Ishikawa (cell line): Measurements from ENCODE around the gene ZBED4.

Source experiments
- CEBPB ChIP-seq: IDR thresholded peaks from 2 replicates; pipeline ENCODE4 v1.6.1; 2012
- CREB1 ChIP-seq: IDR thresholded peaks from 2 replicates; pipeline ENCODE4 v1.6.1; 2012; ENCODE audit warnings: low read depth
- EGR1 ChIP-seq: IDR thresholded peaks from 2 replicates; pipeline ENCODE4 v1.6.1; 2012
- EP300 ChIP-seq: IDR thresholded peaks from 2 replicates; pipeline ENCODE4 v1.6.1; 2012; ENCODE audit warnings: borderline replicate concordance
- FOXM1 ChIP-seq: IDR thresholded peaks from 2 replicates; pipeline ENCODE4 v1.6.1; 2012; ENCODE audit warnings: low read depth, borderline replicate concordance
- NFIC ChIP-seq: IDR thresholded peaks from 2 replicates; pipeline ENCODE4 v1.6.1; 2012
- RAD21 ChIP-seq: IDR thresholded peaks from 2 replicates; pipeline ENCODE4 v1.6.1; 2012; ENCODE audit warnings: low read depth
- REST ChIP-seq: IDR thresholded peaks from 2 replicates; pipeline ENCODE4 v1.6.1; 2012; ENCODE audit warnings: low read depth, mild to moderate bottlenecking
- TAF1 ChIP-seq: IDR thresholded peaks from 2 replicates; pipeline ENCODE4 v1.6.1; 2012; ENCODE audit warnings: low read depth, mild to moderate bottlenecking
- TCF12 ChIP-seq: IDR thresholded peaks from 2 replicates; pipeline ENCODE4 v1.6.1; 2012; ENCODE audit warnings: low read depth
- TEAD4 ChIP-seq: IDR thresholded peaks from 2 replicates; pipeline ENCODE4 v1.6.1; 2012
- YY1 ChIP-seq: IDR thresholded peaks from 2 replicates; pipeline ENCODE4 v1.6.1; 2012; ENCODE audit warnings: low read depth
- ZBTB7A ChIP-seq: IDR thresholded peaks from 2 replicates; pipeline ENCODE4 v1.6.1; 2012; ENCODE audit warnings: low read depth
- TF ChIP-seq, protein P1 (sequence below): IDR thresholded peaks from 2 replicates; pipeline ENCODE4 v1.6.1; 2012
- TF ChIP-seq, protein P2 (sequence below): IDR thresholded peaks from 2 replicates; pipeline ENCODE4 v1.6.1; 2012

The ZBED4 gene

DNA sequence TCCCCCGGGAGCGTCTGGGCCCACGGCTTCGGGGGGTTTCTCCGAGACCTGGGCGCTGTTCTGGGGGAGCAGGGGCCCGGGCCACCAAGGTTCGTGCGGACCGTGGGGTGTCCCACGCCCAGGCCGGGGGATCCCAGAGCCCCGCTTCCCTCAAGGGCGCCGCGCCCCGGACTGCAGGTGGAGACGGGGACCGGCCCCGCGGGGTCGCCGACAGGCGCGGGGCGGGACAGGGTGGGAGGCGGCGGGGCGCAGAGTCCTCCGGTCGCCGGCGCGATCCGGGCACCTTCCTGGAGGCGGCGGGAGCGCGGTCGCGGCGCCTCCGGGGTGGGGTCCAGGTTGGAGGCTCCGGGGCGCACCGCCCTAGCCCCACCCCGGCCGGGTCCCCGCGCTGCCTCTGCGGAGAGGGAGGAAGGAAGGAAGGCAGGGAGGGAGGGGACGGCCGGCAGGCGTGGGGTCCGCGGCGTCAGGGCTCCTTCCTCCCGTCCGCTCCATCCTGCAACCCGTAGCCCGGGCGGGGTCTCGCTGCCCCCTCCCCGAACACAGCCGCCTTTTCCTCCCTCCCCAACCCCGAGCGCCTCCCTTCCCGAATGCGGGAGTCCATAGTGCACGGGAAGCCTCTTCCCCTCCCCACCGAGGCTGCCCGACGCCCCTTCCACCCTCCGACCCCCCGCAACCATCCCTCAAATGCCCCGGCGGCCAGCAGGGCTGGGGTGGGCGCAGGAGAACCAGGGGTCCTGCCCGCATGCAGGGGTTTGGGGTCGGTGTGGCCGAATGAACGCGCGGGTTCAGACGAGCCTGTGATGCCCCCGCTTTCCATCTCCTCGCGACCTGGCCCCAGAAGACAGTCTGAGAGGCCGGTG lies 4.3 kb upstream of the ZBED4 start:
- TF ChIP-seq YY1 (no peak), EGR1 (no peak), CREB1 (no peak)

- TF ChIP-seq NFIC (no peak), TAF1 (no peak), TCF12 (no peak)
Measured at GRCh38 chr22:49850021-49850911, 3.4 kb upstream of the ZBED4 start.

GRCh38 chr22:49850959-49851802 lies 2.5 kb upstream of the ZBED4 start:
- TF ChIP-seq TEAD4 (no peak), CEBPB (no peak), REST (no peak), EP300 (no peak), RAD21 (no peak), YY1 (no peak), ZBTB7A (no peak), FOXM1 (no peak), CREB1 (no peak)
- TF ChIP-seq, protein P1, sequence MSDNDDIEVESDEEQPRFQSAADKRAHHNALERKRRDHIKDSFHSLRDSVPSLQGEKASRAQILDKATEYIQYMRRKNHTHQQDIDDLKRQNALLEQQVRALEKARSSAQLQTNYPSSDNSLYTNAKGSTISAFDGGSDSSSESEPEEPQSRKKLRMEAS = no peak

DNA sequence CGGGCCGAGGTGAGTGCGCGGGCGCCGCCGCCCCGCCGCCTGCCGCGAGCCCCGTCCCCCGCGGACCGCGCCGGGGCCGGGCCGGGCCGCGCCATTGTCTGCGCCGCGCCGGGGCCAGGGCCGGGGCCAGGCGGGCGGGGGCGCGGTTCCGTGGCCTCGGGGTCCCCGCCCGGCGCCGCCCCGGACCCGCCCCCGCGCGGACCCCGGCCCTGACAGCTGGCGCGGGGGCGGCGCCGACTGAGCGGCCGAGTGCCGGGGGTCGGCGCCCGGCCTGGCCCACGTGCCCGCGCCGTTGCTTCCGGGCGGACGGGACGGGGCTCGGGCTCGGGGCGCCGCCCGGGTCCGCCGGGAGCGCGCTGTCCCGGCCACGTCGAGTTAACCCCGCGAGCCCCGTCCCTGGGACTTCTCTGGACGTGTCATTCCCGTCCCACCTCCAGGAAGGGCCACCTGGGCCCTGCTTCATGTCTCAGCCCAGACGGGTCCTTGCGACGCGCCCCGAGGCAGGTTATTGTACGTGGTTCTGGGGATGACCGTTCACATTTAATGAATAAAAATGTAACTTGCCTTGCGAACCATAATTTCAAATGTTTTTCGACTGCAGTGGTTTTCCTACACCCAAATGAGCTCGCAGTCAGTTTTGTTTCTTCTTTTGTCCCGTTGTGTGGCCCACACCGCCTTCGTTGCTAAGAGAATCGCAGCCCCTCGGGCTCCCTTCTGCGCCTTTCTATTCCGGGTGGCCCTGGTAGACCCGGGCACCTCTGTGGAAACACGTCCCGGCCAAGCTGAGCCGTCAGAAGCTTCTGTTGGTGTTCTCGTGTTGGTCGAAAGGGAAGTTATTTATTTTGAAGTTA lies 562 bp downstream of the ZBED4 start:
- TF ChIP-seq, protein P1 = peak; percentile 21; the same call in 1 of the 2 replicates
- TF ChIP-seq EP300 = no peak
- TF ChIP-seq, protein P2, sequence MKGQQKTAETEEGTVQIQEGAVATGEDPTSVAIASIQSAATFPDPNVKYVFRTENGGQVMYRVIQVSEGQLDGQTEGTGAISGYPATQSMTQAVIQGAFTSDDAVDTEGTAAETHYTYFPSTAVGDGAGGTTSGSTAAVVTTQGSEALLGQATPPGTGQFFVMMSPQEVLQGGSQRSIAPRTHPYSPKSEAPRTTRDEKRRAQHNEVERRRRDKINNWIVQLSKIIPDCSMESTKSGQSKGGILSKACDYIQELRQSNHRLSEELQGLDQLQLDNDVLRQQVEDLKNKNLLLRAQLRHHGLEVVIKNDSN = peak; percentile 28

DNA sequence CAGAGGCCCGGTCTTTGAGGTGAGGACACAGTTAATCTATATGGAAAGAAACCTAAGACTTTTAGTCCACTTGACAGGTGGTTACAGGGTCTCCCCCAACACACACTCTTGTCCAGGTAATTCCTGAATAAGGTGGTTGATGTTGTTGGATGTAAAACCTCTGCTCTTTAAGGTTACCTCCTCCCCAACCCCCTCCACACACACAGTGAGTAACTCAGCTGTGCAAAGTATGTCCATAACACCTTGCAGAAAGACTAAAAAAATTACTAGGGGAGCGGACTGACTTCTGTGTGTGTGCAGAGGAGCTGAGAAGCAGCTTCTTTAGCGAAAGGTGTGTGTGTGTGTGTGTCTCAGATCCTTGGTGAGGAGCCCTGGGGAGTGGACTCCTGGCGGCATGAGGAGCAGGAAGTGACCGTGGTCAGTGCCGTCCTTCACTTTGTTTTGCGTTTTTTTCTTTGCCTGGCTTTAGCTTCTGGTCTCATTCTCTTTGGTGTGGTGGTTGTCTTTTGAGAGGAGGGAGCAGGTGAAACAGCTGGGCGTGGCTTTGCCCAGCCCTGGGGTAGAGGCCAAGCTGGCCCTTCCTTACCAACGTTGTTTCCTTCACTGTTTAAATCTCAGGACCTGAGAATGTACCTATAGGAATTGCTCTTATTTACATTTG lies 1.7 kb downstream of the ZBED4 start:
- no peak for TF ChIP-seq ZBTB7A
- TF ChIP-seq EGR1 = no peak
- no peak for TF ChIP-seq CEBPB

DNA sequence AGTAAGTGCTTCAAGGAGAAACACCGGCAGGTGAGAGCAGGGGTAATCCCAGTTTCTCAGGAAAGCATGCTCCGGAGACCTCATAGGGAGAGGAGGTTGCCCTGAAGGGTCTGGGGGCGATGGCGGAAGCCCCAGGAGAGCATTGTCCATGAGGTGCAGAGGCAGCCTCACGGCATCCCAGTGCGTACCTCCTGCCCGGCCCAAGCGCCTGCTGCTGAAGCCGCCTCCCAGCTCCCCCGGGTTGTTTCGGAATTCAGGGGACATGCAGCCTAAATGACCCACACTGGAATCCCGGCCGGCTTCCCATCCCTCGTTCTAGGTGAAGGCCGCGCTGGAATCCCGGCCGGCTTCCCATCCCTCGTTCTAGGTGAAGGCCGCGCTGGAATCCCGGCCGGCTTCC lies 2.7 kb downstream of the ZBED4 start:
- TF ChIP-seq NFIC (no peak), EP300 (no peak), CEBPB (no peak), CREB1 (no peak), TAF1 (no peak), YY1 (no peak), EGR1 (no peak), FOXM1 (no peak), TEAD4 (no peak), REST (no peak), ZBTB7A (no peak), TCF12 (no peak), RAD21 (no peak)
- TF ChIP-seq, protein P2 = no peak
- TF ChIP-seq, protein P1 = no peak
